HTERT RPE-1 (cell line): ENCODE data around the gene SLC29A2.
"Not testable (repeated sequence)": the region's sequence is repeated elsewhere in the genome, so short reads cannot be mapped to it uniquely, and the experiment has no call there.

Experiments used
- in situ Hi-C: fragments of 300-500 bp; cut with MboI; formaldehyde crosslinking; loops from 4 replicates; pipeline ENCODE4 v1.14.3; 2020; ENCODE audit warnings: low sequenced_read_pairs

Gene SLC29A2

DNA sequence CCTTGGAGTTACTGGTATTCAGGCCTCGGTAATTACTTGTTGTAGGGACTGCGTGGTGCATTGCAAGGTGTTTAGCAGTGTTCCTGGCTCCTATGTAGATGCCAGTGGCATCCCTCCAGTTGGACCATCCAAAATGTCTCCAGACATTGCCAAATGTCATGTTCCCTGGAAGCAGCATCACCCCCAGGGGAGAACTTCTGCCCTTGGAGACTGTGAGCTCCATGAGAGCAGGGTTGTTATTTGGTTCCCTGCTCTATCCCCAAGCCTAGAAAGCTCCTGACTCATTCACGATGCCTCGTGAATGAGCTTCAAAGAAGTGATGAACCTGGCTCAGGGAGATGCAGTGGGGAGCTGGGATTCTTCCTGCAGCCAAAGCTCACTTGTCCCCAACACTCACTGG lies 50.0 kb downstream of the SLC29A2 start:
- in situ Hi-C loops: no loop called here

DNA sequence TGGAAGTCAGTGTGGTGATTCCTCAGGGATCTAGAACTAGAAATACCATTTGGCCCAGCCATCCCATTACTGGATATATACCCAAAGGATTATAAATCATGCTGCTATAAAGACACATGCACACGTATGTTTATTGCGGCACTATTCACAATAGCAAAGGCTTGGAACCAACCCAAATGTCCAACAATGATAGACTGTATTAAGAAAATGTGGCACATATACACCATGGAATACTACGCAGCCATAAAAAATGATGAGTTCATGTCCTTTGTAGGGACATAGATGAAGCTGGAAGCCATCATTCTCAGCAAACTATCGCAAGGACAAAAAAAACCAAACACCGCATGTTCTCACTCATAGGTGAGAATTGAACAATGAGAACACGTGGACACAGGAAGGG lies 50.8 kb downstream of the SLC29A2 start:
- in situ Hi-C loops: not testable (repeated sequence)

DNA sequence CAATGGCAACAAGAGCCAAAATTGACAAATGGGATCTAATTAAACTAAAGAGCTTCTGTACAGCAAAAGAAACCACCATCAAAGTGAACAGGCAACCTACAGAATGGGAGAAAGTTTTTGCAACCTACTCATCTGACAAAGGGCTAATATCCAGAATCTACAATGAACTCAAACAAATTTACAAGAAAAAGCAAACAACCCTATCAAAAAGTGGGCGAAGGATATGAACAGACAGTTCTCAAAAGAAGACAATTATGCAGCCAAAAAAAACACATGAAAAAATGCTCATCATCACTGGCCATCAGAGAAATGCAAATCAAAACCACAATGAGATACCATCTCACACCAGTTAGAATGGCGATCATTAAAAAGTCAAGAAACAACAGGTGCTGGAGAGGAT lies 51.3 kb downstream of the SLC29A2 start:
- in situ Hi-C loops: not testable (repeated sequence)

DNA sequence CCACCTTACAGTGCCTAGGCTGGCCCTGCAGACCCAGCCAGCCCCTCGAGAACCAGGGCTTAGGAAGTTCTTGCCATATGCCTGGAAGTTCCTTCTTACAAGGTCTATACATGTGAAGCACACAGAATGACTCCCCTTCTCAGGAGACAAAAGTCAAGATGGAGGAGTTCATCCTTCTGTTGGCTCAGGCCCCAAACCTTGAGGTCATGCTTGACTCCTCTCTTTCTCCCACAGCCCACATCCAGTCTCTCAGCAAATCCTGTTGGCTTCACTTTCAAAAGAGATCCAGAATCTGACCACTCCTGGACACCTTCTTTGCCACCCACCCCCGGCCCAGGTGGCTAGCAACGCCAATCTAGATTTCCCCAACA lies 53.0 kb downstream of the SLC29A2 start:
- in situ Hi-C loops: no loop called here

DNA sequence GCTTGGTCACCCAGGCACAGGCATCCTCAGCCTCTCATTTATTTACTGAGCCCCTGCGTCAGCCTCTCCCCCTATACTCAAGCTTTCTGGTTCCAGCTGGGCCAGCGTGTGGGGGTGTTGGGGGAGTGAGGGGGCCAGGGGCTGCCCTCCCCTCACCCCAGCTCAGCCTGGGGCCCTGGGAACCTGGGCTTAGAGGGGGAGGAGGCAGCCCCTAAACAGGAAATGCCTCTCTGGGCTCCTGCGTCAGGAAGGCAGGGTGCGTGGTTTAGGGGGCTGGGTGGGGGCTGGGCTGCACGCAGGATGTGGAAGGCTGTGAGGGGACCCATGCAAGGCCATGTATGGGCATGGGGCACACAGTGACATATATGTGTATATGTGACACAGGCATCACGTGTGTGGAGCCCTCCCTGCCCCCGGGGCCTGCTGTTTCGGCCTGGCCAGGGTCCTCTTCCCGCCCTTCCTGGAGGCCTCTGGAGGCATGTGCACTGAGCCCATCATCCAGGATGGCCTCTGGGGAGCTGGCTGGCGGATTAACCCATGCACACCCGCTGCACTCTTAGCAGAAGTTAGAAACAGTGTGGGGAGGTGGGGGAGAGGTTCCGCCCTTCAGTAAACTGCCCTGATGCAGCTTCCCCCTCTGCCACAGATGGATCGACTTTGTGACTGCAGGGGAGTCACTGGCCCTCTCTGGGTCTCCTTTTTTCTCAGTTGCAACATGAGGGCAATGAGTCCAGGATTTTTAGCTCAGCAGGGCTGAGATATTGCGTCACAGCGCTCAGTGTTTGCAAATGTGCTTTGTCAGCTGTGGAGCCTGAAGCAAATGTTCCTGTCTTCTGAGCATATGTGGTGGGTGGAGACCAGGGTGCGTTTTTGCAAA lies 53.6 kb downstream of the SLC29A2 start:
- in situ Hi-C loops: no loop called here

DNA sequence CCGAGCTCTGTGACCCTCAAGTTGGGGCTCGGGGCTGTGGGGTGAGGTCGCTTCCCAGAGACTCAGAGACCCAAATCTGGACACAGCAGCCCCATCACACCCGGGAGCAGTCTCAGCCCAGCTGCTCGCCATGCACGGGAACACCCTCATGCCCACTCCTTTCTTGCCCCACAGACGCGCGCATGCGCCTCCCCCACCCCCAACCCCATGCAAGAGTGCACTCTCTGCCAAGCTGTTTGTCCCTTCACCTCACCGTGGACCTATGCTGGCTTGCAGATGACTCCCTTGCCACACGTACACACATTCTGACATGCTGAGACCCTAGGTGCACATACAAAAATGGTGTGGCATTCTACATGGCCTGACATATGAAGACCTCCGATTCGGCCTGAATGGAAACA lies 54.2 kb downstream of the SLC29A2 start:
- in situ Hi-C loops: no loop called here

DNA sequence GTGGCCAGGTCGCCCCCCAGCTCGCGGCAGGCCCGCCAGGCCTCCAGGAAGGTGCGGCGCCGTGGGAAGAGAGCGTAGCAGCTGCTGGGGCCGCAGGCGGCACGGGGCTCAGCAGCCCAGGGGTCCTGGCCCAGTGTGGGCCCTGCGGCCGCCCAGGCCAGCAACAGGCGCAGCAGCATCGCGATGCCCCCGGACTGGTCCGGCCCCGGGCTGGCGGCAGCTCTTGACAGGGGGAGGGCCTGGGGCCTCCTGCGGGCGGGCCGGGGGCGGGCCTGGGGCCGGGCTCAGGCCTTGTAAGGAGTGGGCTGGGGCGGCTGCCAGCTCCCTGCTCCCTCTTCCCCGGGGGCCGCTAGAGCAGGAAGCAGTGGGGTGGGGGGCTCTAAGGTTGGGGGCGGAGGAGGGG lies 54.7 kb downstream of the SLC29A2 start, which contains the start of gene CD248:
TSS of gene CD248 (minus strand) at position 196 of the 403 bp plus-strand sequence. CDS start at position 179, 17 bp downstream.
- in situ Hi-C loops: no loop called here

DNA sequence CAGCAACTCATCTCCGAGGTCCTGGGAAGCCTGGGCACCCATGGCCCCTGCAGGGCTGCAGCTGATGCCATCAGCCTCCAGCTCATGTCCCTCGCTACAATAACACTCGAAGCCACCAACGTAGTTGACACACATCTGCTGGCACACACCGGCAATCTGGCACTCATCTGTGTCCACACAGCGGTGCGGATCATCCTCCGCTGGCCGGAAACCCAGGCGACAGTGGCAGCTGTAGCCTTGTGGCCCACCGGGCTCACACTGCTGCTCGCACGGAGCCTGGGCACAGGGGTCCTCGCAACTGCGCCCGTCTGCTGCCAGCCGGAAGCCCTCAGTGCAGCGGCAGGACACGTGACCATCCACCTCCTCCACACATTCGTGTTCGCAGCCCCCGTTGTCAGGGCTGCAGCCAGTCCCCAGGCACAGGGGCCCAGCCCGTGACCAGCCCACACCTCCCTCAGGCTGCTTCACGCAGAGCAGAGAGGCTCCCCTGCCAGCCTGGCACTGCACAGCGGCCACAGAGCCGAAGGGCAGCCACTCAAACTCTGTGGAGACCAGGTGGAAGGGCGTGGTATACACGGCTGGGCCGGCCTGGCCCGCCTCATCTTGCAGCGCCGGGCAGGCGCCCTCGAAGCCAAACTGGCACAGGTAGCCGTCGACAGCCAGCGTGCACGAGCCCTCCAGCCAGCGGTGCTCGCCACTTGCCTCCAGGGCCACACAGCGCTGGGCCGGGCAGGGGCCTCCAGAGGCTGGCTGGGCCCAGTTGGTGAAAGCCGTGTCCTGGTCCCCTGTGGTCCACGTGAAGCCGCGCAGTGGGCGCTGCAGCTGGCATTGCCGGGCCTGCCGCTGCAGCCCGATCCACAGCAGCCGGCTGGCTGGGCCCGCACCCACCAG lies 55.4 kb downstream of the SLC29A2 start:
- in situ Hi-C loops: no loop called here

DNA sequence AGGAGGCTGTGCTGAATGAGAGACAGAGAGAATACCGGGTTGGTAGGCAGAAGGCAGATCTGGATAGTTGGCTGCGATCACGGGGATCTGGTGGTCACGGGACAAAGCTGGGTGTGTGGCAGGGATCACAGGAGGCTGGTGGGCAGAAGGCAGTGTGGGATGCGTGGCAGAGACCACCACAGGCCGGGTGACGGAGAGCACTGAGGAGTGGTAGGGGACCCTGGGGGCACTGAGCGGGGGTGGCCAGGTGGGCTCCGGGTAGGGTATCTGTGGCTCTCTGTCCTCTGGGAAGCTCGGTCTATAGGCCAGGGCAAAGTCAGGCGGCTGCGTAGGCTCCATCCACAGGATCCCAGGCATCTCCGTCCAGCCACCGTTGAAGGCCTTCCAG lies 56.1 kb downstream of the SLC29A2 start:
- in situ Hi-C loops: no loop called here

DNA sequence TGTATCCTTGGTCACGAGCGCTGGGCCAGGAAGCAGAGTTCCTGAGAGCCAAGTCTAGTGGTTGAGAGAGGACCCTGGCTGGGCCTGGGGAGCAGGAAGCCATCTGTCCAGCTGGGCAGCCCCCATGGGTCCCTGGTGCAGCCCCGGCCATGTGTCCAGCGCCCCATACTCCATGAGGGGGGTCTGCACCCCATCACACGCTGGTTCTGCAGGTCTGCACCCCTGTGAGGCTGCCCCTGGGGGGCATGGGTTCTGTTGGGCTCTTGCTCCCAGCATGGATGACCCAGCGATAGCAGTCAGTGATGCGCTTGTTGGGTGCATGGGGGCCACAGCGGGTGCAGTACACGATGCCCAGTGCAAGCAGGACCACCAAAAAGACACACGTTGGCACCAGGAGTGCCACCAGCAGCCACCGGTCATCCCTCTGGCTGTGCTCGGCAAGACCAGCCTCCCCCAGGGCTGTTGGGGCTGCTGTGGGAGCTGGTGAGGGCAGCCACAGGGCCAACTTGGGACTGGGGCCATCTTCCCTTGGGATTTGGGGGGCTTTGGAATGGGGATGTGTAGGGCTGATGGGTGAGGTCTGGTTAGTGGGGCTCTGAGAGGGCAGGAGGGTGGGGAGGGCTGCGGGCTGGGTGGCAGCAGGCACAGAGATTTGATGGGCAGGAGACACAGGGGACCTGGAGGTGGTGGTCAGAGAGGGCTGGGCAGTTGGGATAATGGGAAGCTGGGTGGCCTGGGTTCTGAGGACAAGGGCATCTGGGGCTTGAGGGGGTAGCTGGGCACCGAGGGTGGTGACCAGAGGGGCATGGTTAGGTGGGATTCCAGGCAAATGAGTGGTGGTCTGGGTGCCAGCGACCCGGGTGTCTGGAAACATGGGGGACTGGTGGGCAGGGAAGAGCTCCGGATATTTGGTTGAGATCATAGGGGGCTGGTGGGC lies 56.7 kb downstream of the SLC29A2 start:
- in situ Hi-C loops: no loop called here

DNA sequence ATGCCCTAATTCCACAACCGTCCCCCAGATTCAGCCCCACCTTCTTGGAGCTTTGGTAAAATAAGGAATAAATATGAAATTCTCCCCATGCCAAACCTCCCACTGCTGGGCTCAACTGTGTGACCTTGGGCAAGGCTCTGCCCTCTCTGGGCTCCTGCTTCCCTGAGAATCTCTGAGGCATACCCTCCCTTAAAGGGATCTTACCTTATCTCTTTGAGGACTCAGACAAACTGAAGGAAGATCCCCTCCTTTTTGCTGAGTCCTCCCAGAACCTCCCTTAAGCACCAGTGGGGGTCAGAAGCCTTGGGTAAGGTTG lies 57.4 kb downstream of the SLC29A2 start:
- in situ Hi-C loops: no loop called here

DNA sequence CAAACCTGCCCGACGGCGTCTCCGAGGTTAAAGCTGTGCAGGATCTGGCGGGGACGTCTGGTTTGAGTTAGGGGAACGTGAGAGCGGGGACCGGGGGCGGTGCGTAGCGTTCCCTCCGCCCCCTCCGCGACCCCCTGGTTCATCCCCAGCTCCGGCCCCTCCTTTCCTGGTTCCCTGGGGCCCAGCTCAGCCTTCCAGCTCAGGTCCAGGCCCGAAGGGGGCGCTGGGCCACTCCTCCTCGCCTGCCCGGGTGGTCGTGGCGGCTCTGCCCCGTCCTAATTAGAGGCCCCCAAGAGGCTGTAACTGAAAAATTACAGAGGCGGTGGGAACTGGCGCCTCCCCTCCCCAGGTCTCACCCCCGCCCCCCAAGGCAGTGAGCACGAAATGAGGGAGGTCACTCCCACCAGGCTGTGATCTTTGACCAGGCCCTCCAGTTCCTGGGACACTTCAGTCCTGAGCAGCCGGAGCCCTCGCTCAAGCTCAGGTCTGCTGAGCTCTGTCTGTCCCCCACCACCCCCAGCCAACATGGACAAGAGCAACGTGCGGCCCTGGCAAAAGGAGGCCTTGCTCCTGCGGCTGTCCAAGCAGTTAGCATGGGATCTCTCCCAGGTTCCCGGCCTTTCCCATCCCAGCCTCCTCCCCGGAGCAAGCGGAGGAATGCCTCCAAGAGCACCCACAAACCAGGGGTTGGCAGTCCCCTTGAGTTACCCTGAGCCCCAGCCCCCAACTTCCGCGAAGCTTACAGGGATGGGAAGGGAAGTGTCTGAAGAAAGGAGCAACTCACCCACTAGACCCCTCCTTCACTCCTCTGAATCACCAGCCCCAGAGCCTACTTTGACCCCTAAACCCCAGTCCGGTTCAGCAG lies 58.0 kb downstream of the SLC29A2 start:
- in situ Hi-C loops: no loop called here

DNA sequence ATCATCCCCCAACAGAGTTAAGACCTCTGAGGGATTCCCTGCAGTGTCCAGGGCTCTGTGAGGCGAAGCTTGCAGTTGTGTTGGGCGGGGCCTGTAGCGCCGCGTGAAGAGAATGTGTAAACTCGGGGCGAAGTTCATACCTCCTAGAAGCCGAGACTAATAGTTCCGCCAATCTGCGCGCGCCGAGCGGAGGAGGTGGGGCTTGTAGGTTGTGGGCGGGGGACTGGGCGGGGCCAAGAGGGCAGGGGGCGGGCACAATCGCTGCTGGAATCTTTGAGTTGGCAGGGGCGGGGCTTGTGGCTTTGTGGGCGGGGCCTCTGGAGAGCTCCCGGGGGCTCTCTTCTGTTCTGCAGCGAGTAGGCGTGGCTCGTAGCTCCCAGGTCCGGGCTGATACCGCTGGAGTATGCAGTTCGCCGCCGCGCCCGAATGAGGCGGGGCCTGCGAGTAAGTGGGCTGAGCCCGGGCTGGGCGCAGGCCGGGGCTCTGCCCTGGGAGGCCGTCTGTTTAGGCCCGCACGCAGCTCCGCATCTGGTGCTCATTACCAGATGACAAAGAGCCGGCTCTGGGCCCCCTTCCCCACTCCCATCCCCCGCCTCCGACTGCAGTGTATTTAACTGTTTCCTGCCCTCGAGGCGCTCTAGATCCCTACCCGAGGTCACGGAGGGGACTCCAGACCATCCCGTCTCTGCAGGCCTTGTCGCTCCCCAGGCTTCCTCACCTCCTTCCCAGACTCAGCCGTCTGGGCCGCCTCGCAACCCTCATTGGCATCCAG lies 58.8 kb downstream of the SLC29A2 start:
- in situ Hi-C loops: no loop called here
